ENCODE data around the gene OPRD1. TPM values are rescaled to one million over a fixed set of nuclear protein-coding genes. Genes with fewer than 3 reads are reported as not detected.

OPRD1 gene
- total RNA-seq, 2 experiments from 2014 or later: 0.02 TPM; not detected in 1

GRCh38 chr1:28910379-28911115 lies 98.6 kb downstream of the OPRD1 start:
- Mint-ChIP-seq H3K36me3 (ENCODE audit: low read depth) (no peaks in the 10 kb centered on the region), H3K9me3 (no peaks in the 10 kb centered on the region), H3K27me3 (no peaks in the 10 kb centered on the region), H3K4me1 (ENCODE audit: low read depth) (peaks cover 10% of the 10 kb centered on the region), H3K4me3 (no peak overlapping the region), H3K27ac (no peak overlapping the region)
- POLR2A ChIA-PET: interaction anchor here (1.1 to 1.2 kb wide), 2 partner anchors 22 to 44 kb away, joined by 3 to 4 read pairs; no protein-coding TSS in a partner anchor
- no peak for DNase-seq
- intact Hi-C loops (cut with micrococcal nuclease): no loop called here
- no peak for ATAC-seq
- CTCF ChIA-PET: no interaction called here
- TF ChIP-seq CTCF (IDR thresholded peaks at IDR 0.05): no peak

DNA sequence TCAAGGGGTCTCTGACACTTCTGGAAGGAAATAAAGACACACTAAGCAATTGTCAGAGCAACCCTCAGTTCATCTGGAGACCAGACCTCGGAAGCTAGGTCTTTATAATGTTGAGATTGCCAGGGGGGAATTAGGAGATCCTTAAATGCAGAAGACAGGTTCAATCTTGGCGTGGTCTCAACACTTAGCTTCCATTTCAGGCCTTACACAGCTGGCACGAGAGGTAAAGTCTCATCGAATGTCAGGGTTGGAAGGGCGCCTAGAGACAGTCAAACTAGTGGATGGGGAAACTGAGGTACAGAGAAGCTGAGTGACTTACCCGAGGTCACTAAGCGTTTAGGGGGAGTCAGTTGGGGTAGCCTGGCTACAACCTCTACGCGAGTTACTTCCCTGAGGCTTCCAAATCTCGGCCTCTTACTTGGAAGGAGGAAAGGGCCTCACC lies 101.8 kb downstream of the OPRD1 start:
- Mint-ChIP-seq H3K27me3 (no peaks in the 10 kb centered on the region), H3K36me3 (ENCODE audit: low read depth) (no peaks in the 10 kb centered on the region), H3K27ac (peak overlapping the region; percentile 91), H3K9me3 (no peaks in the 10 kb centered on the region), H3K4me1 (ENCODE audit: low read depth) (peaks cover 41% of the 10 kb centered on the region), H3K4me3 (peak overlapping the region; percentile 92)
- no peak for DNase-seq
- intact Hi-C loops (cut with micrococcal nuclease): no loop called here
- ChIA-PET CTCF (interaction anchor here (0.6 to 3.6 kb wide), 11 partner anchors 14 to 149 kb away, joined by 3 to 29 read pairs (median 4); no protein-coding TSS in a partner anchor), POLR2A (interaction anchor here (0.6 to 2.7 kb wide), 9 partner anchors 11 to 150 kb away, joined by 3 to 10 read pairs (median 5); no protein-coding TSS in a partner anchor)
- TF ChIP-seq CTCF (IDR thresholded peaks at IDR 0.05): no peak
- no peak for ATAC-seq

DNA sequence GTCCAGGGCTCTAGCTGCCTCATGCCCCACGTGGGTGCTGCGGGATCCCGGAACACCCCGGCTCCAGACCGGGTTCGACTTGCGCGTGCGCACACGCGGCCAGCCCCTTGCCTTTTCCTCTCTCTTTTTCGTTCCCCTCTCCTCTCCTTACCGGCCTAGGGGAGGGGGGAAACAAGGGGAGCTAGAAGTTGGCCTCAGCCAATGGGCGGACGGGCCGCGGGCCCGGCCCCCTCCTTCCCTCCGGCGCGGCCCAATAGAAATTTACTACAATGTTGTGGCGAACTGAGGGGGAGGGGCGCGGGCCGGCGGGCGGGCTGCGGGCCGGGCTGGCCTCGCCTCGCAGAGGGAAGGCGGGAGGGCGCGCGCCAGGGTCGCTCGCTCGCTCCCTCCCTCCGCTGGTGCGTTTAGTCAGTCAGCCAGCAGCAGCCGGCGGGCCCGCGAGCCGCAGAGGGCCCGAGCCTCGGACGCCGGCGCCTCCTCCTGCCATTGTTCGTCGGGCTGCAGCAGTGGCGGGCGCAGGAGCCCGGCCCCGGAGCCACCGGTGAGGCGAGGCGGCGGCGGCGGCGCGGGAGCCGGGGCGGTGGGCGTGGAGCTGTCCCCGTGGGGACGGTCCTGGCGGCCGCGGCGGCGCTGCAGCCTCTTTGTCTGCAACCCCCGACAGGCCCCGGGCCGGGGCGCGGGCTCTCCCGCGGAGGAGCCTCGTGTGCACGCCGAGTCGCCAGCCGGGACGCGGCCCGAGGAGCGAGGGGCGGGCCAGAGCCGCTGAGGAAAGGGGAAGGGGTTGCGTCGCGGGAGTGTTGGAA lies 102.5 kb downstream of the OPRD1 start, which contains the start of gene EPB41:
Gene EPB41, plus strand, starts transcription at position 342 of the 803 bp plus-strand sequence. CDS start 72,869 bp downstream, outside the sequence.
- no peaks in the 10 kb centered on the region for H3K9me3 Mint-ChIP-seq
- H3K4me1 Mint-ChIP-seq (ENCODE audit: low read depth): peaks cover 48% of the 10 kb centered on the region
- ChIA-PET CTCF (interaction anchor here (0.6 to 3.6 kb wide), 10 partner anchors 15 to 149 kb away, joined by 3 to 29 read pairs (median 4); no protein-coding TSS in a partner anchor), POLR2A (interaction anchor here (0.6 to 2.7 kb wide), 16 partner anchors 12 to 206 kb away, joined by 3 to 10 read pairs (median 3); no protein-coding TSS in a partner anchor)
- intact Hi-C loops (cut with micrococcal nuclease): no loop called here
- no peaks in the 10 kb centered on the region for H3K36me3 Mint-ChIP-seq (ENCODE audit: low read depth)
- peak within 1 kb of the TSS; percentile 95 for H3K27ac Mint-ChIP-seq
- H3K4me3 Mint-ChIP-seq: peak within 1 kb of the TSS; percentile 92
- H3K27me3 Mint-ChIP-seq: no peaks in the 10 kb centered on the region
- ATAC-seq (peak; percentile 90), DNase-seq (peak; percentile 93)
- TF ChIP-seq CTCF (IDR thresholded peaks at IDR 0.05): no peak

- Mint-ChIP-seq H3K4me1 (ENCODE audit: low read depth) (peaks cover 55% of the 10 kb centered on the region), H3K27me3 (no peaks in the 10 kb centered on the region), H3K9me3 (no peaks in the 10 kb centered on the region), H3K4me3 (peak overlapping the region; percentile 92), H3K36me3 (ENCODE audit: low read depth) (no peaks in the 10 kb centered on the region), H3K27ac (peak overlapping the region; percentile 95)
- ChIA-PET CTCF (interaction anchor here (1.3 to 3.1 kb wide), 2 partner anchors 31 to 58 kb away, joined by 4 to 15 read pairs; no protein-coding TSS in a partner anchor), POLR2A (interaction anchor here (0.6 to 2.7 kb wide), 13 partner anchors 11 to 205 kb away, joined by 3 to 10 read pairs (median 3); no protein-coding TSS in a partner anchor)
- no peak for TF ChIP-seq CTCF (IDR thresholded peaks at IDR 0.05)
- DNase-seq (peak; percentile 69), ATAC-seq (peak; percentile 15)
- intact Hi-C loops (cut with micrococcal nuclease): no loop called here
Measured at GRCh38 chr1:28915031-28915895, 103.3 kb downstream of the OPRD1 start.
